Endothelial cell of umbilical vein (primary cell): ENCODE results near the gene CTNND2. TPM values are rescaled to one million over a fixed set of nuclear protein-coding genes. Genes with fewer than 3 reads are reported as not detected.

Experiments used
- BruUV-seq: library from RNA; stranded (reverse); fragments of 400-500 nt; replicated peaks from 2 replicates; lab custom pipeline; 2021; lab: Mats Ljungman, UMichigan
- CTCF ChIA-PET: fragments of 300-600, 350-600 bp; sonication (Branson Sonifier 250); formaldehyde crosslinking; loops from one replicate; lab custom pipeline; 2021; ENCODE audit warnings: antibody characterized with exemption, inconsistent platforms; lab: Charles Lee
- POLR2A ChIA-PET: fragments of 300-600, 350-600 bp; sonication (Branson Sonifier 250); formaldehyde crosslinking; loops from one replicate; lab custom pipeline; 2021; ENCODE audit warnings: antibody characterized with exemption, inconsistent platforms; lab: Charles Lee
- DNase-seq: peaks from one replicate; pipeline ENCODE4 v3.0.0-alpha.2; 2011; ENCODE audit warnings: low read depth, low spot score
- FAIRE-seq: peaks from 2 replicates; lab custom pipeline; 2011; peaks lifted over from hg19 to GRCh38; lab: Jason Lieb, UNC
- H2AFZ ChIP-seq: 2 replicates; pipeline ENCODE4 v1.6.0; 2012; ENCODE audit warnings: low read depth, low read length, control low read depth, inconsistent platforms
- H3K27ac ChIP-seq: 2 replicates; pipeline ENCODE4 v1.5.1; 2011; ENCODE audit warnings: low read depth, mild to moderate bottlenecking, control low read depth, low read length, moderate library complexity; ENCODE audit not compliant: insufficient read depth
- H3K27me3 ChIP-seq, 2 experiments: 2 replicates each; pipeline versions ENCODE4 v1.6.0 to v1.6.1; 2011; ENCODE audit warnings: low read length in 2 of 2, mixed read lengths in 1 of 2; ENCODE audit not compliant: control insufficient read depth in 2 of 2, insufficient read depth in 2 of 2
- H3K36me3 ChIP-seq, 2 experiments: 2 replicates in 1 of 2; 3 replicates in 1 of 2; pipeline ENCODE4 v1.5.1; 2011; ENCODE audit warnings: low read length in 2 of 2, mild to moderate bottlenecking in 1 of 2, moderate library complexity in 1 of 2; ENCODE audit not compliant: control insufficient read depth in 2 of 2, insufficient read depth in 2 of 2; ENCODE audit errors: extremely low read depth in 1 of 2
- H3K4me1 ChIP-seq: 3 replicates; pipeline ENCODE4 v1.5.1; 2011; ENCODE audit warnings: mild to moderate bottlenecking, low read length; ENCODE audit not compliant: control insufficient read depth, insufficient read depth; ENCODE audit errors: extremely low read depth
- H3K4me2 ChIP-seq: 2 replicates; pipeline ENCODE4 v1.6.1; 2011; ENCODE audit warnings: low read length, control low read depth, mixed read lengths; ENCODE audit not compliant: insufficient read depth
- H3K4me3 ChIP-seq, 3 experiments: fragments of 200-600 bp in 1 of 3; sonication (generic), shearing (Covaris generic) in 1 of 3; replicated peaks in 1 of 3; 2 replicates each; pipeline ENCODE4 v1.5.1; 2011 to 2016; ENCODE audit warnings: control low read depth in 3 of 3, low read length in 3 of 3, mild to moderate bottlenecking in 2 of 3, inconsistent platforms in 1 of 3, low read depth in 1 of 3, moderate library complexity in 1 of 3; ENCODE audit not compliant: insufficient read depth in 1 of 3
- H3K79me2 ChIP-seq: 2 replicates; pipeline ENCODE4 v1.6.0; 2012; ENCODE audit warnings: low read length, inconsistent platforms; ENCODE audit not compliant: control insufficient read depth, insufficient read depth
- H3K9ac ChIP-seq: replicated peaks from 2 replicates; pipeline ENCODE3; 2011; ENCODE audit warnings: low read length, control low read depth; ENCODE audit not compliant: insufficient read depth; ENCODE audit errors: extremely low read depth
- H3K9me1 ChIP-seq: replicated peaks from 3 replicates; pipeline ENCODE4 v1.6.0; 2011; ENCODE audit warnings: mild to moderate bottlenecking, low read length; ENCODE audit not compliant: control insufficient read depth, insufficient read depth; ENCODE audit errors: extremely low read depth
- H3K9me3 ChIP-seq: replicated peaks from 2 replicates; pipeline ENCODE4 v1.5.1; 2012; ENCODE audit warnings: low read length, inconsistent platforms; ENCODE audit not compliant: control insufficient read depth, insufficient read depth
- H4K20me1 ChIP-seq: replicated peaks from 2 replicates; pipeline ENCODE3; 2011; ENCODE audit warnings: mild to moderate bottlenecking, low read length; ENCODE audit not compliant: control insufficient read depth, insufficient read depth; ENCODE audit errors: extremely low read depth
- CTCF ChIP-seq, 2 donors: IDR thresholded peaks; 1 replicate in 1 of 2; 2 replicates in 1 of 2; pipeline ENCODE4 v1.5.1; 2011; ENCODE audit warnings: low read length in 2 of 2, mild to moderate bottlenecking in 2 of 2, moderate library complexity in 2 of 2, control low read depth in 1 of 2, inconsistent platforms in 1 of 2, low read depth in 1 of 2; ENCODE audit not compliant: insufficient read depth in 1 of 2; ENCODE audit errors: extremely low read depth in 1 of 2
- EZH2 ChIP-seq: IDR thresholded peaks from 2 replicates; pipeline ENCODE4 v1.6.1; 2012; ENCODE audit warnings: borderline replicate concordance, low read depth, mild to moderate bottlenecking, moderate library complexity, low read length, inconsistent platforms; ENCODE audit not compliant: severe bottlenecking
- FOS ChIP-seq: IDR thresholded peaks from 2 replicates; pipeline ENCODE4 v1.6.1; 2011; ENCODE audit warnings: mild to moderate bottlenecking, low read length, moderate library complexity, borderline replicate concordance; ENCODE audit not compliant: insufficient read depth
- GATA2 ChIP-seq: IDR thresholded peaks from 2 replicates; pipeline ENCODE4 v1.7.0; 2011; ENCODE audit warnings: low read depth, mild to moderate bottlenecking, moderate library complexity, mixed read lengths, low read length; ENCODE audit not compliant: insufficient read length, insufficient read depth
- JUN ChIP-seq: IDR thresholded peaks from 2 replicates; pipeline ENCODE4 v1.6.1; 2011; ENCODE audit warnings: borderline replicate concordance, low read depth; ENCODE audit not compliant: insufficient read length, insufficient read depth
- MAX ChIP-seq: IDR thresholded peaks from 2 replicates; pipeline ENCODE4 v1.6.1; 2011; ENCODE audit not compliant: insufficient read depth, insufficient read length
- MYC ChIP-seq: IDR thresholded peaks from one replicate; pipeline ENCODE4 v1.6.1; 2011; ENCODE audit warnings: mild to moderate bottlenecking, low read depth, low read length
- POLR2A ChIP-seq: IDR thresholded peaks from 2 replicates; pipeline ENCODE4 v1.6.1; 2012; ENCODE audit warnings: low read depth, mild to moderate bottlenecking, control low read depth, low read length
- POLR2AphosphoS5 ChIP-seq: IDR thresholded peaks from 2 replicates; pipeline ENCODE4 v1.6.1; 2012; ENCODE audit warnings: low read depth, mild to moderate bottlenecking, control low read depth, low read length, moderate library complexity; ENCODE audit not compliant: insufficient read depth
- dilution Hi-C: fragments of 300-500 bp; cut with MboI; formaldehyde crosslinking; loops from one replicate; pipeline ENCODE4 v1.15.0; 2019; ENCODE audit warnings: low sequenced_read_pairs; ENCODE audit not compliant: extremely low pct_ligation_motif_present
- intact Hi-C: fragments of 100-400 bp; cut with micrococcal nuclease; formaldehyde crosslinking; loops from one replicate; pipeline ENCODE4 v1.10.0; 2022
- polyA plus RNA-seq, 4 experiments: library from polyadenylated mRNA; depleted of rRNA in 3 of 4; stranded (reverse) in 3 of 4; unstranded in 1 of 4; fragments of >200 nt; gene quantifications; 2 replicates each; pipeline versions ENCODE4 v1.2.1 to v1.2.3, GENCODE V29; 2011 to 2012; ENCODE audit warnings: missing spikeins in 1 of 4
- total RNA-seq: library from RNA; stranded (reverse); gene quantifications from 2 replicates; pipeline ENCODE4 v1.2.3, GENCODE V29; 2021

The CTNND2 gene
- total and polyA plus RNA-seq, 2 donors (not counting 3 experiments of a cell fraction or from before 2014, with no cell fraction given), result not detected

- Histone ChIP-seq H3K36me3 (no peaks in the 10 kb centered on the region), H3K79me2 (no peaks in the 10 kb centered on the region), H3K4me1 (no peaks in the 10 kb centered on the region), H2AFZ (no peak overlapping the region), H3K27me3 (no peaks in the 10 kb centered on the region), H3K4me3 (no peak overlapping the region), H3K4me2 (no peak overlapping the region), H3K27ac (no peak overlapping the region), H3K9me1 (no peaks in the 10 kb centered on the region), H3K9ac (no peak overlapping the region), H4K20me1 (no peaks in the 10 kb centered on the region), H3K9me3 (no peaks in the 10 kb centered on the region)
- ChIA-PET POLR2A (no interaction called here), CTCF (no interaction called here)
- FAIRE-seq, result no peak
- no peak for TF ChIP-seq CTCF (IDR thresholded peaks at IDR 0.05; ENCODE audit: extremely low read depth in 1 of 2, insufficient read depth in 1 of 2, low read depth in 1 of 2, low read length in 2 of 2)
- no peak for TF ChIP-seq POLR2AphosphoS5
- no peak for TF ChIP-seq MYC
- BruUV-seq, result no TSS peak
- dilution Hi-C loops, result no loop called here
- intact Hi-C loops, result no loop called here
- no peak for DNase-seq
These were observed 605.4 kb downstream of the CTNND2 start for GRCh38 chr5:11298877-11299276.

GRCh38 chr5:11293523-11293922, 610.7 kb downstream of the CTNND2 start:
- no peak overlapping the region for H3K9ac ChIP-seq
- no peaks in the 10 kb centered on the region for H3K79me2 ChIP-seq
- H3K27ac ChIP-seq, result no peak overlapping the region
- H3K9me3 ChIP-seq, result no peaks in the 10 kb centered on the region
- intact Hi-C loops (no loop called here), dilution Hi-C loops (no loop called here)
- H4K20me1 ChIP-seq, result no peaks in the 10 kb centered on the region
- H3K9me1 ChIP-seq, result no peaks in the 10 kb centered on the region
- no peaks in the 10 kb centered on the region for H3K27me3 ChIP-seq
- H3K4me1 ChIP-seq, result no peaks in the 10 kb centered on the region
- ChIA-PET POLR2A (no interaction called here), CTCF (no interaction called here)
- TF ChIP-seq MAX (no peak), FOS (no peak), POLR2A (no peak), CTCF (IDR thresholded peaks at IDR 0.05; ENCODE audit: extremely low read depth in 1 of 2, insufficient read depth in 1 of 2, low read depth in 1 of 2, low read length in 2 of 2) (no peak), JUN (no peak), MYC (no peak), POLR2AphosphoS5 (no peak), GATA2 (no peak), EZH2 (no peak)
- DNase-seq, result no peak
- no TSS peak for BruUV-seq
- no peak overlapping the region for H2AFZ ChIP-seq
- no peaks in the 10 kb centered on the region for H3K36me3 ChIP-seq
- no peak overlapping the region for H3K4me2 ChIP-seq
- no peak overlapping the region for H3K4me3 ChIP-seq
- FAIRE-seq, result no peak
